Left lobe of liver (tissue), 2 donors: ENCODE results near the gene HS6ST3. TPM values are rescaled to one million over a fixed set of nuclear protein-coding genes. Genes with fewer than 3 reads are reported as not detected.

Source experiments
- ATAC-seq: fragments of 200-7000 bp; cut with Tn5 transposase; one replicate; pipeline ENCODE4 v1.9.1; 2020; ENCODE audit warnings: mild to moderate bottlenecking, moderate library complexity
- DNase-seq: peaks from one replicate; pipeline ENCODE4 v3.0.0-alpha.2; 2020; ENCODE audit warnings: low spot score
- total RNA-seq: library from RNA; stranded (reverse); gene quantifications from one replicate; pipeline ENCODE4 v1.2.1, GENCODE V29; 2021
- donor health status: DM: no; HTN: no; CAD: no; lungs with moderate emphysema.
- donor health status: DM: no; HTN: yes; CAD: no.

HS6ST3 gene
- total RNA-seq, 1 donor from 2014 or later, result not detected

GRCh38 chr13:96816874-96817273 is 727.0 kb downstream of the HS6ST3 start:
- DNase-seq (no peak), ATAC-seq (no peak)

GRCh38 chr13:96817336-96817941 is 727.5 kb downstream of the HS6ST3 start:
- DNase-seq (no peak), ATAC-seq (peak; percentile 31)

GRCh38 chr13:96819375-96819774 is 729.5 kb downstream of the HS6ST3 start:
- DNase-seq, result no peak
- ATAC-seq, result no peak

GRCh38 chr13:96821381-96821780 is 731.5 kb downstream of the HS6ST3 start:
- DNase-seq (no peak), ATAC-seq (no peak)

- DNase-seq (no peak), ATAC-seq (no peak)
Observed at GRCh38 chr13:96821971-96822370, 732.1 kb downstream of the HS6ST3 start.

DNA sequence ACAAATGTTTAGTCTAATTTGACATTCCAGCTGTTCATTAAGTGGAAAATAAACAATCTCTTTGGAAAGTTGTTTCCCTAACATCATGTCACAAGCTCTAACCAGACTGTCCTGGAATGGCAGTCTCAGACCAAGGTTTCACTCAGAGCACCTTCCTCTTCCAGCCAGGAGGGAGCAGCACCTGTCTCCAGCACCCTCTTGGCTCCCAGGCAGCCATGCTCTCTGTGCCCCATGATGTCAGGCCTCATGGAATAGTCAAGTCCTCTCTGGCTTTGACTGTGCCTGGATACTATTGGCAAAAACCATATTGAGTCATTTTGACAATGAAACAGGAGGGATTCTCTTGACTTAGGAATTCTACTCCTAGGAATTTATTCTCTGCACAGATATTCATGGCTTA is 733.0 kb downstream of the HS6ST3 start:
- no peak for DNase-seq
- peak; percentile 78 for ATAC-seq

DNA sequence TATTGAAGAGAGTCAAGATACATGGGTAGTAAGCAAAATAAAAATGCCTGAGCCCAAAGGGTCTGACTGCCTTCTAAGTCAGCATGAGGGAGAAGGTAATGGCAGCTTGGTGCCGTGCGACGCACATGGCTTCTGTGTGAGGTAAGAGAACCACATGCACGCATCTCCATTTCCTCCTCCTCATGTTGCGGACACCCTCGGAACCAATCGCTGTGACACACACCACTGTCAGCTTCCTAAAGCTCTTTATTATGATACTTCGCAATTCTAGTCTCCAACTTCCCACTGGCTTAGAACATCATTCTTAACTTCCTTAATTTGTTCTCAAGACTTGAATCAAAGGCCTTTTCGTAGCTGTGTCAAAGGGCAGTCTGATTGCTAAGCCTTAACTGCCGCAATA is 734.2 kb downstream of the HS6ST3 start:
- DNase-seq, result no peak
- ATAC-seq, result no peak

DNA sequence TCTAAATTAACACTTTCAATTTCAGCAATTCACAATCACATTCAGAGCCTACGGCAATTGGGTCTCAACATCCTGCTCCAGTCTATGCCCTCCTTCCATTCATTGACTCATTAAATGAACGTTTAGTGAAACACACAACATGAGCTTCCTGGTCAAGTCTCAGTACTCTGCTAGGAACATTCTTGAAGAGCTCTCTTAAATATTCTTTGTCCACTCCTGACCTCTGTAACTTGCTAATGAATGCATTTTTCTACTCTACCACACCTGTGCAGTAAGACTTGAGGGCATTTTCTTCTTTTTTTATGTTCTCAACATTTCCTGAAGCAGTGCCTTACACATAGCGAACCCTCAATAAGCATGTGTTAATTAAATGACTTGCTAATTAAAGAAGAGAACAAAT is 735.7 kb downstream of the HS6ST3 start:
- ATAC-seq (no peak), DNase-seq (no peak)

GRCh38 chr13:96834626-96835025 is 744.7 kb downstream of the HS6ST3 start:
- ATAC-seq (no peak), DNase-seq (no peak)

DNA sequence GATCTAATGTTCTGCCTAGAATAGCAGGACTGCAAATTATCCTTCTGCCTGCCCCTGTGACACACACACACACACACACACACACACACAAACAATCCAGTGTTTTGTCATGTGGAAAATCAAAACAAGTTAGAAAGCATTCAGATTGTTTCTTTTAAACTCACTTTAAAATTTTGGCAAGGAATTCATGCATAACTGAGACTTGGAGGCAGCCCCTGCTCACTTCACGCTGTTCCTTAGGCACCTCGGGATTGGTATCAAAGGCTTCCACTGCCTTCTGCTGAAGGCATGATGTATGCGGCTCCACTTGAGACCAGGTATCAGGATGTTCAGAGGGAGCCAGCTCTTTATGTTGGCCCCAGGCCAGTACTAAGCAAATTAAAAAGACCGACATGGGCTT is 745.6 kb downstream of the HS6ST3 start:
- DNase-seq, result no peak
- no peak for ATAC-seq

DNA sequence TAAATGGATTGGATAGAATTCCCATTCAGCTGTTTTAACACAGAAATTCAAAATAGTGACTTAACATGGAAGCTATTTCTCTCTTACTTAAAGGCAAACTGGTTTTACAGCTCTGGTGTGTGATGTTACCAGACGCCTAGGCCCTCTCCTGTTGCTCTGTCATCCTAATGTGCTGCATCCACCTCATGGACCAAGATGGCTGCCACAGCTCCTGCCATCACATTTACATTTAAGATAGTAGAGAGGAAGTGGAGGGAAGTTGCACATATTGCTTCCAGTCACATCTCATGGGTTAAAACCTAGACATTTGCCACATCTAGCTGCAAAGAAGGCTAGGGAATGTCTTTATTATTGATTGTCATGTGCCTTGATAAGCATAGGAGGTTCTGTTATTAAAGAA is 746.8 kb downstream of the HS6ST3 start:
- no peak for DNase-seq
- no peak for ATAC-seq

GRCh38 chr13:96837809-96838208 is 747.9 kb downstream of the HS6ST3 start:
- DNase-seq, result no peak
- ATAC-seq, result no peak

DNA sequence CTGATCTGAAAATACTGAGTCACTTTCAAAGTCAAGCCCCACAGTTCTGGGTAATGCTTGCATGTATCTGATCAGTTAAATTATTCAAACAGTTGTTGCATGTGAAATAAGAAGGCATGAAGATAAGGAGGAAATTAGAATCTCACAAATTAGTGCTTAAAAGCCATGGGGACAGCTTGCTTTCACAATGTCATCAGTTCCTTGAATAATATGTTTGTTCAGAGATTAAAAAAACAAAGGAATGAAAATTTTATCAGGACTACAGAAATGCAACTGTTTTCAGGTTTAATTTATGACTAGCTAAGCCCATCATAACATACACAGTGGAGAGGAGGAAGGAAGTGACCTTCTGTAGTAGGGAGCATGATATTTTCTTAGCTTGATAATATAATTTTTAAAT is 754.3 kb downstream of the HS6ST3 start:
- ATAC-seq, result no peak

GRCh38 chr13:96844616-96845015 is 754.7 kb downstream of the HS6ST3 start:
- ATAC-seq, result no peak
- DNase-seq, result no peak

More for the DNA sequence above, 754.3 kb downstream of the HS6ST3 start:
- no peak for DNase-seq

DNA sequence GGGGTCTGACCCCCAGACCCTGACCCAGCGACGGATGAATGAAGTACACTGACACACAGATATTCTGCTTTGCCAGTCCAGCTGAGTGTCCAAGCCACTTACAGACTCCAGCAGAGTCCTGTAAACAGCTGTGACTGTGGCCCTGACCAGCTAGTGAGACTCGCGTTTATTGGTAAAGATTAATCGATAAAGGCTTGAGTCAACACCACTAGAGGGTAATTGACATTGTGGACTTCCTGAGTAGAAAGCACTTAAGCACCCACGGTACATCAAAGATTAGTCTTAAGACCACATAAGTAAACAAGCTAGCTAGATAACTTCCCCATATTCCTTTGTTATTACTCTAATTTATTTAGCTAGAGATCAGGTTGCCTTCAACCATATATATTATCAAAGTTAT is 758.4 kb downstream of the HS6ST3 start:
- ATAC-seq (no peak), DNase-seq (no peak)

GRCh38 chr13:96849091-96849490 is 759.2 kb downstream of the HS6ST3 start:
- no peak for DNase-seq
- no peak for ATAC-seq

GRCh38 chr13:96850538-96851145 is 760.7 kb downstream of the HS6ST3 start:
- no peak for ATAC-seq
- no peak for DNase-seq

DNA sequence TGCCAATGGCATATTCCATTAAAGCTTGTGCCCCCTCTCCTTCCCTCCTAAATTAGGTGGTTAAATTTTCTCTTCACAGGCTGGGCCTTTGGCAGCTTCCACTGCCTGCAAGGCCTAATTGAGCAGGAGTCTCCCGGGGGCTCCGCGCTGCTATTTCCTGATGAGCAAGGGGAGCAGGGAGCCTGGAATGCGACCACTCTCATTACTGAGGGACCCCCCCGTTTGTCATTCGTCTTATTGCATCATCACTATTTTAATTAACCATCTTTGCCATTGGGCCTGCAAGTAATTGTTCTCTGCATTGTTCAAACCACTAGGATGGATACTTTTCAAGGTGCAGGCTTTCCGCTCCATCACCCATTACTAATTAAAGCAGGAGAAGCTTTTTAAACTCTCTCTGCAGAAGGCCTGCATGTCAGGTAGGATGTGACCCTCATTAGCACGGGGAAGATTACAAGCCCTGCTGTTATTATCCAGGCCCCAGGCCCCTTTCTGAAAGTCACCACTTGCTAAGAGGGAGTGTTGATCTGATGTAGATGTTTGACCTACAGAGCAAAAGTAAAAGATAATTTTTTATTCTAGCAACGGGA is 762.0 kb downstream of the HS6ST3 start:
- DNase-seq, result no peak

GRCh38 chr13:96858133-96858826 is 768.4 kb downstream of the HS6ST3 start:
- DNase-seq, result no peak
- ATAC-seq, result no peak

More for the DNA sequence above, 762.0 kb downstream of the HS6ST3 start:
- no peak for ATAC-seq

- ATAC-seq (no peak), DNase-seq (no peak)
Observed at GRCh38 chr13:96860882-96861281, 771.0 kb downstream of the HS6ST3 start.

DNA sequence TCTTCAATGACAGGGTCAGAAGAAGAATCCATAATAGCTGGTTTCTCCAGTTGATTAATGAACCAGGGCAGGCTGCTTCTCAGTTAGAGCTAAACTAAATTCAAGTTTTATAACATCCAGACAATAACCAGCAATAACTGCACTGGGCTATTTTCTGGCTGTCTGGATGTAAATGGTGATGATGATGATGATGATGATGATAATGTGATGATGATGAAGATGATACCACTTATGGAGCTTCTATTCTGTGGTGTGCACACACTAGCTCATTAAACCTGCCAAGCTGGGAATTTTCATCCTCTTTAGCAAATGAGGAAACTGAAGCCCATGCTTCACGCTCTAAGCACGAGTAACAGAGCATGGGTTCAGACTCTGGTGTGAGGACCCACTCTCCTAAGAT is 772.2 kb downstream of the HS6ST3 start:
- ATAC-seq (no peak), DNase-seq (no peak)

- DNase-seq, result no peak
Observed at GRCh38 chr13:96862999-96863398, 773.1 kb downstream of the HS6ST3 start.

More at GRCh38 chr13:96862999-96863398, 773.1 kb downstream of the HS6ST3 start:
- no peak for ATAC-seq
